OCI-LY7 (cell line): ENCODE results near the gene SIAH1. TPM values are rescaled to one million over a fixed set of nuclear protein-coding genes. Genes with fewer than 3 reads are reported as not detected.

Experiments used
- BruUV-seq: library from RNA; stranded (reverse); fragments of 400-500 nt; replicated peaks from 2 replicates; lab custom pipeline; 2021; lab: Mats Ljungman, UMichigan
- CTCF ChIA-PET: fragments of 300-600 bp; sonication (Branson Sonifier 250); formaldehyde crosslinking; loops from one replicate; lab custom pipeline; 2022; ENCODE audit warnings: antibody characterized with exemption; ENCODE audit not compliant: unreplicated experiment; lab: Charles Lee
- POLR2A ChIA-PET: fragments of 300-600 bp; sonication (Branson Sonifier 250); formaldehyde crosslinking; loops from one replicate; lab custom pipeline; 2022; ENCODE audit warnings: antibody characterized with exemption; lab: Charles Lee
- DNase-seq: peaks from one replicate; pipeline ENCODE4 v3.0.0-alpha.2; 2015; ENCODE audit warnings: low spot score
- H2AFZ ChIP-seq: fragments of 200-600 bp; sonication (generic), shearing (Covaris generic); 2 replicates; pipeline ENCODE4 v1.6.1; 2014; ENCODE audit warnings: mild to moderate bottlenecking, antibody characterized with exemption, low read length, moderate library complexity
- H3K27ac ChIP-seq: fragments of 200-600 bp; sonication (generic); 2 replicates; pipeline ENCODE4 v1.5.1; 2014; ENCODE audit warnings: mixed run types, low read depth, mild to moderate bottlenecking, moderate library complexity, low read length, inconsistent platforms; ENCODE audit not compliant: poor library complexity, severe bottlenecking
- H3K36me3 ChIP-seq: fragments of 200-600 bp; sonication (generic); 2 replicates; pipeline ENCODE4 v1.6.1; 2014; ENCODE audit warnings: mild to moderate bottlenecking, antibody characterized with exemption, low read length, moderate library complexity, mixed read lengths; ENCODE audit not compliant: insufficient read depth
- H3K4me1 ChIP-seq: fragments of 200-600 bp; sonication (generic); 2 replicates; pipeline ENCODE4 v1.5.1; 2014; ENCODE audit warnings: mild to moderate bottlenecking, low read length; ENCODE audit not compliant: insufficient read depth, poor library complexity, severe bottlenecking
- H3K4me2 ChIP-seq: fragments of 200-600 bp; sonication (generic); 2 replicates; pipeline ENCODE4 v1.6.1; 2014; ENCODE audit warnings: mild to moderate bottlenecking, low read length
- H3K4me3 ChIP-seq: fragments of 200-600 bp; sonication (generic); 2 replicates; pipeline ENCODE4 v1.5.1; 2014; ENCODE audit warnings: mild to moderate bottlenecking, low read depth, low read length; ENCODE audit not compliant: poor library complexity, severe bottlenecking
- H3K79me2 ChIP-seq: fragments of 200-600 bp; sonication (generic); 2 replicates; pipeline ENCODE4 v1.6.1; 2016; ENCODE audit warnings: low read depth, mild to moderate bottlenecking, low read length, moderate library complexity, mixed read lengths; ENCODE audit not compliant: insufficient read depth
- H3K9me2 ChIP-seq: fragments of 200-600 bp; sonication (generic); 2 replicates; pipeline ENCODE4 v1.6.1; 2016; ENCODE audit warnings: mild to moderate bottlenecking, low read length, mixed read lengths; ENCODE audit not compliant: insufficient read depth
- H3K9me3 ChIP-seq: fragments of 200-600 bp; sonication (generic); 2 replicates; pipeline ENCODE4 v1.6.1; 2014; ENCODE audit warnings: mild to moderate bottlenecking, mixed run types, low read length, mixed read lengths
- H4K20me1 ChIP-seq: fragments of 200-600 bp; sonication (generic); 2 replicates; pipeline ENCODE4 v1.6.1; 2014; ENCODE audit warnings: mild to moderate bottlenecking, antibody characterized with exemption, low read length, moderate library complexity, mixed read lengths; ENCODE audit not compliant: insufficient read depth
- EZH2phosphoT487 ChIP-seq: fragments of 200-600 bp; sonication (generic); IDR thresholded peaks from 2 replicates; pipeline ENCODE4 v1.6.1; 2018; ENCODE audit warnings: low read depth, borderline replicate concordance, mild to moderate bottlenecking, mixed run types, antibody characterized with exemption, low read length, moderate library complexity, mixed read lengths
- intact Hi-C: fragments of 100-400 bp; cut with micrococcal nuclease; formaldehyde crosslinking; loops from one replicate; pipeline ENCODE4 v1.10.0; 2022; ENCODE audit not compliant: unreplicated experiment
- total RNA-seq, 2 experiments: library from RNA; depleted of rRNA in 1 of 2; stranded (reverse); fragments of >200 nt in 1 of 2; shearing (Covaris generic) in 1 of 2; gene quantifications; 2 replicates each; pipeline ENCODE4 v1.2.3, GENCODE V29; 2014 to 2022
- TF ChIP-seq, protein P1 (sequence below): fragments of 200-600 bp; sonication (generic); conservative IDR thresholded peaks from 2 replicates; pipeline ENCODE4 v1.5.1; 2014; ENCODE audit warnings: mild to moderate bottlenecking, antibody characterized with exemption, low read length, moderate library complexity, mixed read lengths

Gene SIAH1
- total RNA-seq, 2 experiments from 2014 or later: 18.9 to 22.8 TPM

DNA sequence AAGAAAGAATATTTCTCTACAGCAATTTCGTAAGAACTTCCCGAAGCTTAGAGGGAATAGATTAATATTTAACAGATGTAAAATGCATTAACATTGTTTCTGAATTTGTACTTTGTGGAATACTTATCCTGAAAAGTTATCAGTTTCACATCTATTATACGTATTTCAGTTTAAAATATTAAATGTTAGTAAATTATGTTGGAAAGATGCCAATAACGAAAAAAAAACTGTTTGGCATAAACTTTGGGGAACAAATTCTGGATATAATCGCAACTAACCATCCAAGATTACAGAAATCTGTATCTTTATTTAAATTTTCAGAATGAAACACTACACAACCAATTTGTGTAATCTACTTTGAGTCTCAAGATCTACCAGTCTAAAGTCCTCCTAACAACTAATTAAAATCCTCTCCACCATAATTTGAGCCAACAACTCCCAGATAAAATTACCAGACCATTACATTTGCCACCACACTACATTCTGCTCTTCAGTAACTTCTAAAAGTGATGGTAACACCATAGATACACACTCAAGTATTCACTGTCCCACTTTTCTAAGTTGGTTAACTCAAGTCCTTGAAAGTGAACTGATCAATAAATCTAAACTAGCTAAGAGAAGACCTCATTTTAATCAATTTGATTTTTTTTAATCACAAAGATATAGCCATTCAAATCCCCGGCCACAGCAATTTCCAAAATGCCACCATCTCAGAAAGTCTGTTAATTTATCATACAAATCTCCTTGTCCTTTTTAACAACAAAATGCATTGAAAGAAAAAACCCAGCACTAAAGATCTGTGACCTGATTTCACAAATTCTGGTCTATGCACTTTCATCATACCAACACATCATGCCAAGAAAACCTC is 2.0 kb downstream of the SIAH1 start:
- H3K4me2 ChIP-seq: peak overlapping the region; percentile 89
- no peak for DNase-seq
- no peaks in the 10 kb centered on the region for H3K9me3 ChIP-seq
- H3K9me2 ChIP-seq: no peaks in the 10 kb centered on the region
- BruUV-seq: no TSS peak
- H3K36me3 ChIP-seq: no peaks in the 10 kb centered on the region
- no peak for TF ChIP-seq EZH2phosphoT487
- TF ChIP-seq, protein P1, sequence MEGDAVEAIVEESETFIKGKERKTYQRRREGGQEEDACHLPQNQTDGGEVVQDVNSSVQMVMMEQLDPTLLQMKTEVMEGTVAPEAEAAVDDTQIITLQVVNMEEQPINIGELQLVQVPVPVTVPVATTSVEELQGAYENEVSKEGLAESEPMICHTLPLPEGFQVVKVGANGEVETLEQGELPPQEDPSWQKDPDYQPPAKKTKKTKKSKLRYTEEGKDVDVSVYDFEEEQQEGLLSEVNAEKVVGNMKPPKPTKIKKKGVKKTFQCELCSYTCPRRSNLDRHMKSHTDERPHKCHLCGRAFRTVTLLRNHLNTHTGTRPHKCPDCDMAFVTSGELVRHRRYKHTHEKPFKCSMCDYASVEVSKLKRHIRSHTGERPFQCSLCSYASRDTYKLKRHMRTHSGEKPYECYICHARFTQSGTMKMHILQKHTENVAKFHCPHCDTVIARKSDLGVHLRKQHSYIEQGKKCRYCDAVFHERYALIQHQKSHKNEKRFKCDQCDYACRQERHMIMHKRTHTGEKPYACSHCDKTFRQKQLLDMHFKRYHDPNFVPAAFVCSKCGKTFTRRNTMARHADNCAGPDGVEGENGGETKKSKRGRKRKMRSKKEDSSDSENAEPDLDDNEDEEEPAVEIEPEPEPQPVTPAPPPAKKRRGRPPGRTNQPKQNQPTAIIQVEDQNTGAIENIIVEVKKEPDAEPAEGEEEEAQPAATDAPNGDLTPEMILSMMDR: no peak
- peaks cover 17% of the 10 kb centered on the region for H3K4me1 ChIP-seq
- ChIA-PET CTCF (no interaction called here), POLR2A (interaction anchor here (1.1 to 2.0 kb wide), 3 partner anchors 14 to 45 kb away, joined by 3 to 11 read pairs (median 3); no protein-coding TSS in a partner anchor)
- H3K27ac ChIP-seq: no peak overlapping the region
- intact Hi-C loops: loop anchor here (10.0 kb wide), 1 partner anchor 902 kb away; the partner anchor contains the start of gene CBLN1
- H4K20me1 ChIP-seq: peaks cover 45% of the 10 kb centered on the region
- H2AFZ ChIP-seq: no peak overlapping the region
- H3K79me2 ChIP-seq: peaks cover 61% of the 10 kb centered on the region
- peak overlapping the region; percentile 75 for H3K4me3 ChIP-seq

DNA sequence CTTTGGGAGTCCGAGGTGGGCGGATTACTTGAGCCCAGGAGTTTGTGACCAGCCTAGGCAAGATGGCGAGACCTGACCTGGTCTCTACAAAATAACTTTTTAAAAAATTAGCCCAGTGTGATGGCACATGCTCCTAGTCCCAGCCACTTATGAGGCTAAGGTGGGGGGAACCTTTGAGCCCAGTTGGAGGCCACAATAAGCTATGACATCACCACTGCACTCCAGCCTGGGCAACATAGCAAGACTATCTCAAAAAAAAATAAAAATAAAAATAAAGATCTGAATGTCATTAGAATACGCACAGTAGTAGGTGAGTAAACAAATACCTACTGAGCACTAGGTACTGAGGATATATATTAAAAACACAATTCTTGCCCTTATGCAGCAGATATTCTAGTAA is 3.1 kb downstream of the SIAH1 start:
- no peaks in the 10 kb centered on the region for H3K36me3 ChIP-seq
- peaks cover 17% of the 10 kb centered on the region for H3K4me1 ChIP-seq
- no peak overlapping the region for H3K27ac ChIP-seq
- H3K79me2 ChIP-seq: peaks cover 70% of the 10 kb centered on the region
- no peak overlapping the region for H3K4me2 ChIP-seq
- BruUV-seq: no TSS peak
- TF ChIP-seq EZH2phosphoT487: no peak
- TF ChIP-seq, protein P1: no peak
- H2AFZ ChIP-seq: no peak overlapping the region
- H4K20me1 ChIP-seq: peaks cover 51% of the 10 kb centered on the region
- DNase-seq: no peak
- POLR2A ChIA-PET: interaction anchor here (2.0 kb wide), 1 partner anchor 15 kb away, joined by 11 read pairs; no protein-coding TSS in a partner anchor
- CTCF ChIA-PET: no interaction called here
- H3K4me3 ChIP-seq: no peak overlapping the region
- no peaks in the 10 kb centered on the region for H3K9me3 ChIP-seq
- H3K9me2 ChIP-seq: no peaks in the 10 kb centered on the region
- intact Hi-C loops: loop anchor here (10.0 kb wide), 1 partner anchor 903 kb away; the partner anchor contains the start of gene CBLN1
